KMS-11 (cell line): ENCODE measurements around the gene CACNA1S.

ENCODE experiments used
- H2AFZ ChIP-seq: fragments of 200-600 bp; sonication (generic); 2 replicates; pipeline ENCODE4 v1.6.1; 2016; ENCODE audit warnings: antibody characterized with exemption, mixed run types, low read depth
- H3K27ac ChIP-seq: fragments of 200-600 bp; sonication (generic); 2 replicates; pipeline ENCODE4 v1.6.1; 2016; ENCODE audit warnings: mild to moderate bottlenecking, mixed run types
- H3K27me3 ChIP-seq: fragments of 200-600 bp; sonication (generic); 2 replicates; pipeline ENCODE4 v1.6.1; 2017; ENCODE audit warnings: mild to moderate bottlenecking, low read depth, mixed run types, moderate library complexity; ENCODE audit not compliant: insufficient read depth
- H3K36me3 ChIP-seq: fragments of 200-600 bp; sonication (generic); 2 replicates; pipeline ENCODE4 v1.6.1; 2017; ENCODE audit warnings: mild to moderate bottlenecking, mixed run types; ENCODE audit not compliant: insufficient read depth
- H3K4me1 ChIP-seq: fragments of 200-600 bp; sonication (generic); 2 replicates; pipeline ENCODE4 v1.6.1; 2016; ENCODE audit warnings: mild to moderate bottlenecking, low read depth, mixed run types; ENCODE audit not compliant: poor library complexity, severe bottlenecking
- H3K4me2 ChIP-seq: fragments of 200-600 bp; sonication (generic); 2 replicates; pipeline ENCODE4 v1.7.0; 2016; ENCODE audit warnings: mild to moderate bottlenecking, mixed run types
- H3K4me3 ChIP-seq: fragments of 200-600 bp; sonication (generic); IDR thresholded peaks from 2 replicates; pipeline ENCODE4 v1.6.1; 2017; ENCODE audit warnings: low read depth, low read length, mixed read lengths; ENCODE audit not compliant: insufficient read depth
- H3K79me2 ChIP-seq: fragments of 200-600 bp; sonication (generic); 2 replicates; pipeline ENCODE4 v1.6.1; 2016; ENCODE audit warnings: low read depth, mixed run types; ENCODE audit not compliant: insufficient read depth
- H3K9ac ChIP-seq: fragments of 200-600 bp; sonication (generic); 2 replicates; pipeline ENCODE4 v1.6.1; 2016; ENCODE audit warnings: mild to moderate bottlenecking, mixed run types
- H4K20me1 ChIP-seq: fragments of 200-600 bp; sonication (generic); 2 replicates; pipeline ENCODE4 v1.6.1; 2016; ENCODE audit warnings: mild to moderate bottlenecking, mixed run types; ENCODE audit not compliant: insufficient read depth
- CTCF ChIP-seq: fragments of 200-600 bp; sonication (generic); conservative IDR thresholded peaks from 2 replicates; pipeline ENCODE4 v1.6.1; 2017; ENCODE audit warnings: low read depth, mild to moderate bottlenecking, antibody characterized with exemption, low read length, moderate library complexity, mixed read lengths

Gene CACNA1S

GRCh38 chr1:200990114-200990513 is 122.1 kb downstream of the CACNA1S start:
- no peak overlapping the region for H3K27ac ChIP-seq
- H3K4me1 ChIP-seq: no peaks in the 10 kb centered on the region
- H3K9ac ChIP-seq: no peak overlapping the region
- H3K4me2 ChIP-seq: no peak overlapping the region
- no peak overlapping the region for H3K4me3 ChIP-seq
- H3K36me3 ChIP-seq: peaks cover 7% of the 10 kb centered on the region
- H3K27me3 ChIP-seq: no peaks in the 10 kb centered on the region
- H3K79me2 ChIP-seq: no peaks in the 10 kb centered on the region
- TF ChIP-seq CTCF: no peak
- no peaks in the 10 kb centered on the region for H4K20me1 ChIP-seq
- no peak overlapping the region for H2AFZ ChIP-seq
